Activated CD8-positive, alpha-beta T cell treated with anti-CD3 and anti-CD28 coated beads, Interleukin-2, amount 10 ng/mL, durations not matched to agents 7 days and 5 days (primary cell): Measurements from ENCODE around the gene STMP1. TPM values are rescaled to one million over a fixed set of nuclear protein-coding genes. Genes with fewer than 3 reads are reported as not detected.

ENCODE experiments used
- ATAC-seq: fragments of 150-1000 bp; cut with Tn5 transposase; one replicate; pipeline ENCODE4 v1.10.0; 2021; ENCODE audit warnings: moderate library complexity
- CTCF ChIA-PET: fragments of 350-600 bp; sonication (Branson Sonifier 250); formaldehyde crosslinking; loops from one replicate; lab custom pipeline; 2021; ENCODE audit warnings: antibody characterized with exemption; lab: Charles Lee
- POLR2A ChIA-PET: fragments of 350-600 bp; sonication (Branson Sonifier 250); formaldehyde crosslinking; loops from one replicate; lab custom pipeline; 2021; ENCODE audit warnings: antibody characterized with exemption; lab: Charles Lee
- DNase-seq: peaks from one replicate; pipeline ENCODE4 v3.0.0-alpha.2; 2020
- H3K27ac Mint-ChIP-seq: one replicate; pipeline ENCODE4 v1.8.0; 2021; ENCODE audit warnings: mild to moderate bottlenecking, mixed read lengths
- H3K27me3 Mint-ChIP-seq: one replicate; pipeline ENCODE4 v1.8.0; 2021; ENCODE audit warnings: low read depth, mixed read lengths
- H3K36me3 Mint-ChIP-seq: one replicate; pipeline ENCODE4 v1.8.0; 2021; ENCODE audit warnings: low read depth, mixed read lengths
- H3K4me1 Mint-ChIP-seq: one replicate; pipeline ENCODE4 v1.8.0; 2021; ENCODE audit warnings: low read depth, mixed read lengths
- H3K4me3 Mint-ChIP-seq: one replicate; pipeline ENCODE4 v1.8.0; 2021; ENCODE audit warnings: mild to moderate bottlenecking, mixed read lengths
- H3K9me3 Mint-ChIP-seq: one replicate; pipeline ENCODE4 v1.8.0; 2022; ENCODE audit warnings: mixed read lengths; ENCODE audit not compliant: insufficient read depth
- total RNA-seq, 2 experiments: library from RNA; stranded (reverse); gene quantifications; one replicate each; pipeline ENCODE4 v1.2.3, GENCODE V29; 2021

The STMP1 gene
- total RNA-seq, 2 experiments from 2014 or later: 22.2 to 22.9 TPM

DNA sequence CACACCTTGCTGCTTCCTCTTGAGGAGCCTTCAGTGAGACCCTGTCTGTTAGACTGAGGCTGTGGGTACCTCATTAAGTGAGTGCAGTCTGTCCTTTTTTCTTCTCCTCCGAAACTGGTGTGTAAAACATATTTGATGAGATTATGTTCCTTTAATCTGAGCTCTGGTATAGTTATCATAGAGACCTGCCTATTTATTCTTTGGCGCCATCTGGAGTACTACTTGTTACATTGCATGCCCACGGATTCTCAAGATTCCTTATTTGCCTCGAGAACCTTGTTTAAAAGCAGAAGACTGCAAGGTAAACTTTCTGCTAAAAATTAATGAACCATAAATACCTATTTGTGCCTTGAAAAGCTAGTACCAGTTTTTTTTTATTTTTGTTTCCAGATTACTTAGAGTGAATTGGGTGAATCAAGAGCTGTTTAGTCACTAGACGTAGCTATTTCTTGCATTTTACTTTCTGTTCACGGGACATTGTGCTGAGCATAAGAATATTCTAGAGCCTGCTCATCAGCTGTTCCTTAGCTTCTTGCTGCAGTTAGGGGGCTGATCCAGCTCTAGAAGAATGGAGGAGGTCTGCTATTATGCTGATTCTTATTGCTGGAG is 16.9 kb upstream of the STMP1 start:
- ChIA-PET CTCF (interaction anchor here (0.8 to 5.0 kb wide), 37 partner anchors 8 to 435 kb away, joined by 3 to 73 read pairs (median 4); partner anchors contain the start of gene STMP1), POLR2A (no interaction called here)
- peak; percentile 28 for DNase-seq
- no peaks in the 10 kb centered on the region for H3K9me3 Mint-ChIP-seq
- H3K4me3 Mint-ChIP-seq: no peak overlapping the region
- ATAC-seq: peak; percentile 51
- peaks cover 1% of the 10 kb centered on the region for H3K4me1 Mint-ChIP-seq
- no peak overlapping the region for H3K27ac Mint-ChIP-seq
- no peaks in the 10 kb centered on the region for H3K27me3 Mint-ChIP-seq
- H3K36me3 Mint-ChIP-seq: peaks cover 47% of the 10 kb centered on the region

DNA sequence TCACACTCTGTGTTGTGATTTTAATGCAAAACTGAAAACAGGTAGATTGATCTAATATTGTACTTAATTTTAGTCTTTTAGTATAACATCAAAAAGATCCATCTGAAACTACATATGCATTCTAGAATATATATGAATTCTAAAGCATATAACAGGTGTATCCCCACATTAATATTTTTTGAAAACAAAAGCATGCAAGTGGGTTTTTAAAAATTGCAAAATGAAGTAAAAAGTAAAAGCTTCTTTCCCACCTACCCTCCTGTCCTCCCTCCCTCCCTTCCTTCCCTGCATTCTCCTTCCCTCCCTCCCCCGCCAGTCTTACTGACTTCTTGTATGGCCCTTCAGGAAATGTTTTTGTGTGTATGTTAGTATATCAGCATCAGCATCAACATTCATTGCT is 14.6 kb upstream of the STMP1 start:
- H3K9me3 Mint-ChIP-seq: no peaks in the 10 kb centered on the region
- H3K36me3 Mint-ChIP-seq: peaks cover 40% of the 10 kb centered on the region
- DNase-seq (no peak), ATAC-seq (no peak)
- no peak overlapping the region for H3K27ac Mint-ChIP-seq
- H3K27me3 Mint-ChIP-seq: no peaks in the 10 kb centered on the region
- peaks cover 1% of the 10 kb centered on the region for H3K4me1 Mint-ChIP-seq
- no peak overlapping the region for H3K4me3 Mint-ChIP-seq
- ChIA-PET CTCF (interaction anchor here (5.0 kb wide), 1 partner anchor 14 kb away, joined by 73 read pairs; the partner anchor contains the start of gene STMP1), POLR2A (interaction anchor here (0.6 kb wide), 1 partner anchor 653 kb away, joined by 3 read pairs; no protein-coding TSS in a partner anchor)

- POLR2A ChIA-PET: interaction anchor here (0.6 kb wide), 1 partner anchor 653 kb away, joined by 3 read pairs; no protein-coding TSS in a partner anchor
These were observed 14.1 kb upstream of the STMP1 start for GRCh38 chr7:135648235-135648634.

DNA sequence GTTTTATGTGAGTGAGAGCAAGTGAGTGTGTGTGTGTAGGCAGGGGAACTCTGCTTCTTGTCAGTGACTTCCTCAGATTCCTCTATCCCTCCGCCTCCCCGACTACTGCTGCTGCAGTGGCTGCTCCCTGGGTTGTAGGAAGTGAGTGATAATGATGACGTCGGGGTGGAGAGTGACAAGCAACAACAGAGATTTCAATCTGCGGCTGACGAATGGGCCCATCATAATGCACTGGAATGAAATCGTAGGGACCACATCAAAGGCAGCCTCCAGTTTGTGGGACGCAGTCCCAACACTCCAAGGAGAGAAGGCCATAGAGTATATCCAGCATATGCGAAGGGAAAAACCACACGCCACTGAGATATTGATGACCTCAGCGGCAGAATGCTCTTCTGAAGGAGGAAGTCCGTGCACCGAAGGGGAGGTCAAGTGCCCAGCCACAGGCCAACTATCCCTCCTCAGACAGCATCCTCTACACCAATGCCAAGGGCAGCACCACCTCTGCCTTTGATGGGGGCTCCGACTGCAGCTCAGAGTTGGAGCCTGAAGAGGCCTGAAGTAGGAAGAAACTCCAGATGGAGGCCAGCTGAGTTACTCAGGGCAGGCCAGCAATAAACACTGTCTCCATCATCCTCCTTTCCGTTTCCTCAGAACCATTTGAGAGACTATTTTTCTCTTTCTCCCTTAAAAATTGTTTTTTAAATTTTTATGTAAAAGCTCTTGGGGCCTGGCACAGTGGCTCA is 11.3 kb upstream of the STMP1 start:
- no peaks in the 10 kb centered on the region for H3K9me3 Mint-ChIP-seq
- H3K36me3 Mint-ChIP-seq: peaks cover 19% of the 10 kb centered on the region
- H3K27me3 Mint-ChIP-seq: no peaks in the 10 kb centered on the region
- ChIA-PET CTCF (interaction anchor here (1.2 to 1.6 kb wide), 3 partner anchors 11 to 376 kb away, joined by 3 to 5 read pairs (median 5); partner anchors contain the start of gene STMP1), POLR2A (no interaction called here)
- no peak overlapping the region for H3K27ac Mint-ChIP-seq
- H3K4me1 Mint-ChIP-seq: no peaks in the 10 kb centered on the region
- H3K4me3 Mint-ChIP-seq: no peak overlapping the region
- DNase-seq (no peak), ATAC-seq (no peak)

More at GRCh38 chr7:135648235-135648634, 14.1 kb upstream of the STMP1 start:
- no peaks in the 10 kb centered on the region for H3K27me3 Mint-ChIP-seq
- H3K4me3 Mint-ChIP-seq: no peak overlapping the region
- H3K4me1 Mint-ChIP-seq: peaks cover 1% of the 10 kb centered on the region
- no peak overlapping the region for H3K27ac Mint-ChIP-seq
- H3K9me3 Mint-ChIP-seq: no peaks in the 10 kb centered on the region
- ATAC-seq (no peak), DNase-seq (no peak)
- CTCF ChIA-PET: interaction anchor here (1.0 to 5.0 kb wide), 2 partner anchors 13 to 367 kb away, joined by 3 to 73 read pairs; partner anchors contain the start of gene STMP1
- peaks cover 40% of the 10 kb centered on the region for H3K36me3 Mint-ChIP-seq

DNA sequence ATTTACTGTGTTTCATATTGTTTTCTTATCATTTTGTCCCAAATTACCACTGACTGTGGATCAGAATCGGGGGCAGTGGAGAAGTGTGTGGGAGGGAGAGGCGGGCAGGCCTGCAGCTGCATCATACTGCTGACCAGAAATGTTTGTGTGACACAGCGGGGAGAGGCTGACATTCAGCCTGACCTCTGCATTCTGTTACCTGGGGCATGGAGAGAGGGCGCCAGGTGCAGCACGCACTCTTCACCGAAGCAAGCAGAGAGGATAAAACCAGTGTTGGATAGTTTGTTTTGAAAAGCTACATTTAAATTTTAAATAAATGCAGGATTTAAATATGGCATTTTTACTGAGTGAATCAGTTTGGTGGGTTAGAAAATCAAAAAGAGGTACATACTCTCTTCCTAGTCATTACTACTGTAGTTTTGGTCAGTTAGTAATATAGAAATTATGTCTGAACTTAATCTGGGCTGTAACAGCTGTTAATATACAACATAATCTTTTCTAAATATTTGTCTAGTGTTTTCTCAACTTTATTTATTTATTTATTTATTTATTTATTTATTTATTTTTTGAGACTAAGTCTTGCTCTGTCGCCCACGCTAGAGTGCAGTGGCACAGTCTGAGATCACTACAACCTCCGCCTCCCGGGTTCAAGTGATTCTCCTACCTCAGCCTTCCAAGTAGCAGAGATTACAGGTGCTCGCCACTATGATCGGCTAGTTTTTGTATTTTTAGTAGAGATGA is 8.8 kb upstream of the STMP1 start:
- CTCF ChIA-PET: interaction anchor here (1.4 kb wide), 1 partner anchor 8 kb away, joined by 4 read pairs; no protein-coding TSS in a partner anchor

DNA sequence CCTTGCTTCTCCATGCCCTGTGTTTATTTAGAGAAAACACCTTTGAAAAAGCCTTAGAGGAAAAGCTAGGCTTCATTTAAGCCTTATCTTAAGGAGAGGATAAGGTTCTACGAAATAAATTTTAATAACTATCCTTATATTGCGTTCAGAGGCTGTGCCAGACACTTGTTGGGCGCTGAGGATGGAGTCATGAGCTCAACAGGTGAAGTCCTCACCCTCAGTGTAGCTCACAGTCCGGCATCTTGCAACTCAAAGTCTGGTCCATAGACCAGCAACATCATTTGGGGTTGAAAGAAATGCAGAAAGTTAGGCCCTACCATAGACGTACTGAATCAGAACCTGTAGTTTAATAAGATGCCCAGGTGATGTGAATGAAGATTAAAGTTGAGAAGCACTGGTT is 3.8 kb upstream of the STMP1 start:
- POLR2A ChIA-PET: interaction anchor here (0.6 kb wide), 1 partner anchor 174 kb away, joined by 3 read pairs; no protein-coding TSS in a partner anchor
- no peak for DNase-seq
- Mint-ChIP-seq H3K4me1 (peaks cover 14% of the 10 kb centered on the region), H3K36me3 (peaks cover 3% of the 10 kb centered on the region), H3K4me3 (no peak overlapping the region), H3K9me3 (no peaks in the 10 kb centered on the region), H3K27ac (no peak overlapping the region), H3K27me3 (no peaks in the 10 kb centered on the region)
- CTCF ChIA-PET: interaction anchor here (0.9 to 7.9 kb wide), 2 partner anchors 12 to 377 kb away, joined by 3 to 73 read pairs; no protein-coding TSS in a partner anchor
- no peak for ATAC-seq

More for the DNA sequence above, 8.8 kb upstream of the STMP1 start:
- DNase-seq (no peak), ATAC-seq (no peak)
- Mint-ChIP-seq H3K4me3 (no peak overlapping the region), H3K9me3 (no peaks in the 10 kb centered on the region), H3K27me3 (no peaks in the 10 kb centered on the region), H3K36me3 (peaks cover 9% of the 10 kb centered on the region), H3K27ac (no peak overlapping the region), H3K4me1 (no peaks in the 10 kb centered on the region)
- POLR2A ChIA-PET: no interaction called here

- H3K36me3 Mint-ChIP-seq: peaks cover 3% of the 10 kb centered on the region
- H3K4me3 Mint-ChIP-seq: no peak overlapping the region
- DNase-seq (no peak), ATAC-seq (no peak)
- no peaks in the 10 kb centered on the region for H3K9me3 Mint-ChIP-seq
- no peak overlapping the region for H3K27ac Mint-ChIP-seq
- peaks cover 19% of the 10 kb centered on the region for H3K4me1 Mint-ChIP-seq
- CTCF ChIA-PET: interaction anchor here (0.9 to 7.9 kb wide), 2 partner anchors 13 to 378 kb away, joined by 3 to 73 read pairs; no protein-coding TSS in a partner anchor
- POLR2A ChIA-PET: interaction anchor here (0.7 kb wide), 1 partner anchor 204 kb away, joined by 4 read pairs; no protein-coding TSS in a partner anchor
- H3K27me3 Mint-ChIP-seq: no peaks in the 10 kb centered on the region
These were observed 3.0 kb upstream of the STMP1 start for GRCh38 chr7:135659159-135659846.

GRCh38 chr7:135661311-135662122 is 797 bp upstream of the STMP1 start:
- ChIA-PET POLR2A (interaction anchor here (1.0 to 1.7 kb wide), 2 partner anchors 15 to 92 kb away, joined by 3 to 11 read pairs; no protein-coding TSS in a partner anchor), CTCF (interaction anchor here (0.9 to 7.9 kb wide), 7 partner anchors 11 to 387 kb away, joined by 3 to 79 read pairs (median 5); no protein-coding TSS in a partner anchor)
- Mint-ChIP-seq H3K27me3 (no peaks in the 10 kb centered on the region), H3K4me3 (peak overlapping the region; percentile 83), H3K27ac (peak overlapping the region; percentile 81), H3K4me1 (peaks cover 19% of the 10 kb centered on the region), H3K36me3 (peaks cover 7% of the 10 kb centered on the region), H3K9me3 (no peaks in the 10 kb centered on the region)
- DNase-seq (no peak), ATAC-seq (peak; percentile 14)

GRCh38 chr7:135662123-135662372 is 266 bp upstream of the STMP1 start:
- ATAC-seq: no peak
- no peak for DNase-seq
- H3K4me1 Mint-ChIP-seq: peaks cover 21% of the 10 kb centered on the region
- H3K27ac Mint-ChIP-seq: peak overlapping the region; percentile 81
- ChIA-PET POLR2A (interaction anchor here (0.7 to 1.7 kb wide), 4 partner anchors 11 to 92 kb away, joined by 3 to 11 read pairs (median 4); no protein-coding TSS in a partner anchor), CTCF (interaction anchor here (0.7 to 7.9 kb wide), 9 partner anchors 11 to 388 kb away, joined by 3 to 79 read pairs (median 4); no protein-coding TSS in a partner anchor)
- H3K36me3 Mint-ChIP-seq: peaks cover 8% of the 10 kb centered on the region
- no peaks in the 10 kb centered on the region for H3K9me3 Mint-ChIP-seq
- H3K27me3 Mint-ChIP-seq: no peaks in the 10 kb centered on the region
- peak overlapping the region; percentile 83 for H3K4me3 Mint-ChIP-seq

DNA sequence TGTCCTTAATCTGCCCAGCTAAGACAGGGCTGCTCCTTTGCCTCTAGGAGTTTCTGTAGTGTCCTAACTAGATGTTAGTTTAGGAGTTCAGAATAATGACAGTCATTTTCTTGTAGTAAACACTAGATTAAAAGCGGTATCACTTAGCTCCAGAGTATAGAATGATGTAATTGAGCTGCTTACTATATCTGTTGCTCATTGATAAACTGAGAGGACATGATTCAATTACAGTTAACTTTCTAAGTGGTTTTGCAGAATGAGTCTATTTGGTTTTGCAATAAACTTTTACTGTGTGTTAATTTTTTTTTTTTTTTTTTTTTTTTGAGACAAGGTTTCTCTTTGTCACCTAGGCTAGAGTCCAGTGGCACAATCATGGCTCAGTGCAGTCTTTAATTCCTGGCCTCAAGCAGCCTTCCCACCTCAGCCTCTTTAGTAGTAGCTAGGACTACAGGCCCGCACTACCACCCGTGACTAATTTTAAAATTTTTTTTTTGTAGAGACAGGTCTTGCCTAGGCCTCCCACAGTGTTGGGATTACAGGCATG is 1.8 kb downstream of the STMP1 start:
- Mint-ChIP-seq H3K9me3 (no peaks in the 10 kb centered on the region), H3K4me1 (peaks cover 23% of the 10 kb centered on the region), H3K27me3 (no peaks in the 10 kb centered on the region), H3K4me3 (peak overlapping the region; percentile 83), H3K36me3 (peaks cover 16% of the 10 kb centered on the region), H3K27ac (peak overlapping the region; percentile 39)
- ChIA-PET POLR2A (no interaction called here), CTCF (interaction anchor here (1.5 to 7.9 kb wide), 3 partner anchors 9 to 383 kb away, joined by 4 to 79 read pairs (median 73); no protein-coding TSS in a partner anchor)
- DNase-seq: no peak
- no peak for ATAC-seq
